ENCODE results near the gene ZEB1.

Gene ZEB1

GRCh38 chr10:31372439-31372838, 53.4 kb downstream of the ZEB1 start:
- CTCF ChIA-PET, result interaction anchor here (0.5 to 0.6 kb wide), 2 partner anchors 18 to 126 kb away, joined by 3 read pairs; no protein-coding TSS in a partner anchor
- H3K27ac ChIP-seq, result no peak overlapping the region
- no peak for DNase-seq (ENCODE audit: low spot score)
- POLR2A ChIA-PET (ENCODE audit: low non-redundant PET), result no interaction called here
- no peak for TF ChIP-seq CTCF (conservative IDR thresholded peaks at IDR 0.05; ENCODE audit: low read depth)

GRCh38 chr10:31374146-31374696, 55.2 kb downstream of the ZEB1 start:
- ChIA-PET POLR2A (ENCODE audit: low non-redundant PET) (no interaction called here), CTCF (no interaction called here)
- no peak for DNase-seq (ENCODE audit: low spot score)
- no peak for TF ChIP-seq CTCF (conservative IDR thresholded peaks at IDR 0.05; ENCODE audit: low read depth)
- H3K27ac ChIP-seq, result no peak overlapping the region

GRCh38 chr10:31381171-31381570, 62.2 kb downstream of the ZEB1 start:
- ChIA-PET CTCF (interaction anchor here (0.7 kb wide), 1 partner anchor 134 kb away, joined by 3 read pairs; no protein-coding TSS in a partner anchor), POLR2A (ENCODE audit: low non-redundant PET) (no interaction called here)
- H3K27ac ChIP-seq, result no peak overlapping the region
- no peak for TF ChIP-seq CTCF (conservative IDR thresholded peaks at IDR 0.05; ENCODE audit: low read depth)
- DNase-seq (ENCODE audit: low spot score), result no peak

GRCh38 chr10:31381766-31382316, 62.8 kb downstream of the ZEB1 start:
- DNase-seq (ENCODE audit: low spot score), result peak; percentile 4
- H3K27ac ChIP-seq, result no peak overlapping the region
- ChIA-PET CTCF (interaction anchor here (0.7 kb wide), 2 partner anchors 11 to 134 kb away, joined by 3 read pairs; no protein-coding TSS in a partner anchor), POLR2A (ENCODE audit: low non-redundant PET) (no interaction called here)
- TF ChIP-seq CTCF (conservative IDR thresholded peaks at IDR 0.05; ENCODE audit: low read depth), result no peak

GRCh38 chr10:31383810-31384588, 65.0 kb downstream of the ZEB1 start:
- CTCF ChIA-PET, result no interaction called here
- TF ChIP-seq CTCF (conservative IDR thresholded peaks at IDR 0.05; ENCODE audit: low read depth), result no peak
- no peak overlapping the region for H3K27ac ChIP-seq
- POLR2A ChIA-PET (ENCODE audit: low non-redundant PET), result no interaction called here
- DNase-seq (ENCODE audit: low spot score), result no peak

- no peak overlapping the region for H3K27ac ChIP-seq
- DNase-seq (ENCODE audit: low spot score), result no peak
- ChIA-PET CTCF (no interaction called here), POLR2A (ENCODE audit: low non-redundant PET) (no interaction called here)
- TF ChIP-seq CTCF (conservative IDR thresholded peaks at IDR 0.05; ENCODE audit: low read depth), result no peak
Observed at GRCh38 chr10:31384589-31384949, 65.6 kb downstream of the ZEB1 start.
